C4-2B (cell line): ENCODE measurements around the gene SCUBE3.

Source experiments
- H3K27ac ChIP-seq: fragments of 450-650 bp; 2 replicates; pipeline ENCODE4 v1.5.1; 2017
- ZFX ChIP-seq: fragments of 450-650 bp; IDR thresholded peaks from 2 replicates; pipeline ENCODE4 v1.6.1; 2017
- TF ChIP-seq, protein P1 (sequence below): fragments of 450-650 bp; conservative IDR thresholded peaks from 2 replicates; pipeline ENCODE4 v1.5.1; 2017; ENCODE audit warnings: mild to moderate bottlenecking

Gene SCUBE3

DNA sequence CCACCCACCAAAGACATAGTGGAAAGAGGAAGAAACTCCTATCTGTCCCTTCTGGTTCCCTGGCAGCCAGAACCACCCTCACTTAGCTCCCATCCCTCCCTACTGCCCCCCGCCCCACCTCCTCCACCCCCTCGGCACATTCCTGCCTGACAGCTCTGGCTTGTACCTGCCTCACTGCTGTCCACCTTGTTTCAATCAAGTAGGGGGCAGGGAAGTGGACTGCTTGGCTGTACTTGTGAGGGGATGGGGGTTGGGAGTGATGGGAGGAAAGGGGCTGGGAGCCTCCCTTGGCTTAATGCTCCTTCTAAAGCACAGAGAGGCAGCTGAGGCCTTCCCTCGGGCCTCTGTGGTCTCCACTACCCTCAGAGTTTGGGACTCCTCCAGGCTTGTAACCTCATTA, 23.7 kb downstream of the SCUBE3 start:
- no peak overlapping the region for H3K27ac ChIP-seq
- TF ChIP-seq ZFX, result no peak
- TF ChIP-seq, protein P1, sequence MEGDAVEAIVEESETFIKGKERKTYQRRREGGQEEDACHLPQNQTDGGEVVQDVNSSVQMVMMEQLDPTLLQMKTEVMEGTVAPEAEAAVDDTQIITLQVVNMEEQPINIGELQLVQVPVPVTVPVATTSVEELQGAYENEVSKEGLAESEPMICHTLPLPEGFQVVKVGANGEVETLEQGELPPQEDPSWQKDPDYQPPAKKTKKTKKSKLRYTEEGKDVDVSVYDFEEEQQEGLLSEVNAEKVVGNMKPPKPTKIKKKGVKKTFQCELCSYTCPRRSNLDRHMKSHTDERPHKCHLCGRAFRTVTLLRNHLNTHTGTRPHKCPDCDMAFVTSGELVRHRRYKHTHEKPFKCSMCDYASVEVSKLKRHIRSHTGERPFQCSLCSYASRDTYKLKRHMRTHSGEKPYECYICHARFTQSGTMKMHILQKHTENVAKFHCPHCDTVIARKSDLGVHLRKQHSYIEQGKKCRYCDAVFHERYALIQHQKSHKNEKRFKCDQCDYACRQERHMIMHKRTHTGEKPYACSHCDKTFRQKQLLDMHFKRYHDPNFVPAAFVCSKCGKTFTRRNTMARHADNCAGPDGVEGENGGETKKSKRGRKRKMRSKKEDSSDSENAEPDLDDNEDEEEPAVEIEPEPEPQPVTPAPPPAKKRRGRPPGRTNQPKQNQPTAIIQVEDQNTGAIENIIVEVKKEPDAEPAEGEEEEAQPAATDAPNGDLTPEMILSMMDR, result no peak

DNA sequence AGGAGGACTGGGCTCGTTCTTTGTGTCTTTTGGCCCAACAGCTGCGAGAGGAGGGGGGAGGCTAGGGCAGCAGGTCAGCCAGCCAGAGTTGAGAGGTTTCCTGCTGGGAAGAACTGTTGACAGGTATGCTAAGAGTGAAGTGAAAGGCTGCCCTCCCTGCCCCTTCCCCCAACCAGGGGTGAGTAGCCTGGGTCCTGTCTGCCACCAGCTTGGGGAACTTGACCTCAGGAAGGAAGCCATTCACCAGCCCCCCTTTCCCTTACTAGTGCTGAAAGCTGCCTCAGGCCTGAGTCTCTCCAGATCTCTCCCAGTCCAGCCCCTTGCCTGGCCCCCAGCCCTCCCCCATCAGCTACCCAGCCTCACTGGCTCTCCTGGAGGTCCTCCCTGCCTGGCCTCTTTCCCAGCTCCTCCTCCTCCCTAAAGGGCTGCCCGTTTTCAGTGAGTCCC, 25.1 kb downstream of the SCUBE3 start:
- TF ChIP-seq, protein P1, result no peak
- TF ChIP-seq ZFX, result no peak
- H3K27ac ChIP-seq, result no peak overlapping the region

DNA sequence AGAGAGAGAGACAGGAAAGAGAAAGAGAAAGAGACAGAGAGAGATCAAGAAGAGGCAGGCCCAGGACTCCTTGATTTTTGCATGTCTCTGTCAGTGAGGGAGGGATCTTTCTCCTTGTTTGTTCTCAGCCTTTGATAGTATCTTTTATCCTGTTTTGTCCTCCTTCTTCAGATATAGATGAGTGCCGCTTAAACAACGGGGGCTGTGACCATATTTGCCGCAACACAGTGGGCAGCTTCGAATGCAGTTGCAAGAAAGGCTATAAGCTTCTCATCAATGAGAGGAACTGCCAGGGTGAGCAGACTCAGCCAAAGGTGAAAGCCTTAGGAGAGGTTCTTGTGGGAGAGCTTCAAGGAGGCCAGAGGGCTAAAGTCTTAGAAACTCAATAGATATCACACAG, 25.8 kb downstream of the SCUBE3 start:
- TF ChIP-seq ZFX, result no peak
- TF ChIP-seq, protein P1, result no peak

DNA sequence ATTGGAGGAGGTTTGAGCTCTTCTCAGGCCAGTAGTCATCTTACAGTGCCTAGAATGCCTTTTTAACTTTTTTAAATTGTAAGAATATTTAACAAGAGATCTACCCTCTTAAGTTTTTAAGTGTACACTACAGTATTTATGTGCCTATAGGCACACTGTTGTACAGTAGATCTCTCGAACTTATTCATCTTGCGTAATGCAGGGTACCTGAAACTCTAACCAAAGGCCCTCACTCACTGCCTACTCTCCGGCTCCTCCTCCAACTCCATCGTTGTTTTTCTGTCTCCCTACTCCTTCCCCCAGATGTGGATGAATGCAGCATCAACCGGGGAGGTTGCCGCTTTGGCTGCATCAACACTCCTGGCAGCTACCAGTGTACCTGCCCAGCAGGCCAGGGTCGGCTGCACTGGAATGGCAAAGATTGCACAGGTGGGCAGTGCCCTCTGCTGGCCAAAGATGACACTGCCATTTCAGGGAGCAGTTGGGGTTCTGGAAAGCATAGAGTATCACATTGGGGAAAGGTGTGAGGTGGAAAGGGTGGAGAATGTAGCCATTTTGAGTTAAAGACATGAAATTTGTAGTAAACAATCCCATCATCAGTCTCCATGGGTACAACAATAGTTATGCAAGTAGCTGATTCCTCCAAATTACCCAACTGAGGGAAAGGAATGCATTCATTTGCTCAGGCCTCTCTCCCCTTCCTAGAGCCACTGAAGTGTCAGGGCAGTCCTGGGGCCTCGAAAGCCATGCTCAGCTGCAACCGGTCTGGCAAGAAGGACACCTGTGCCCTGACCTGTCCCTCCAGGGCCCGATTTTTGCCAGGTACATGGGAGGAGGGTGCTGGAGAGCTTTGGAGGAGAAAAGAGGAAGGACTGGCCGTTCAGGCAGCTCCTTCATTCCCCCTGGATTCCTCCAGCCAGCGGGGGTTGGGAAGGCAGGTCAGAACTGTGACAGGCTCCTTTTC, 27.4 kb downstream of the SCUBE3 start:
- TF ChIP-seq, protein P1, result peak; percentile 98
- TF ChIP-seq ZFX, result no peak
- peak overlapping the region; percentile 19 for H3K27ac ChIP-seq

More for the DNA sequence above, 25.8 kb downstream of the SCUBE3 start:
- no peak overlapping the region for H3K27ac ChIP-seq

DNA sequence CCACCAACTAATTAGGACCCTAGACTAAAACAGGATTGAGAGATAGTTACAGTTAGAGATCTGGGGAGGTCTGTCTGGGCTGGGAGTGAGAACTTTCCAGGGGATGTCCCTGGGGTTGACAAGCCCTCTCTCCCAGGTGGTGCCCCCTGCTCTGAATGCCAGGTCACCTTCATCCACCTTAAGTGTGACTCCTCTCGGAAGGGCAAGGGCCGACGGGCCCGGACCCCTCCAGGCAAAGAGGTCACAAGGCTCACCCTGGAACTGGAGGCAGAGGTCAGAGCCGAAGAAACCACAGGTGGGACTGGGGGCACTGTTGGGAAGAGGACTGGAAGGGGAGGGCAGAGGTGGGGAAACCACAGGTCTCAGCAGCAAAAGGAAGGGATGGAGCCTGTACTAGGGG, 28.7 kb downstream of the SCUBE3 start:
- no peak overlapping the region for H3K27ac ChIP-seq
- TF ChIP-seq, protein P1, result no peak
- no peak for TF ChIP-seq ZFX

DNA sequence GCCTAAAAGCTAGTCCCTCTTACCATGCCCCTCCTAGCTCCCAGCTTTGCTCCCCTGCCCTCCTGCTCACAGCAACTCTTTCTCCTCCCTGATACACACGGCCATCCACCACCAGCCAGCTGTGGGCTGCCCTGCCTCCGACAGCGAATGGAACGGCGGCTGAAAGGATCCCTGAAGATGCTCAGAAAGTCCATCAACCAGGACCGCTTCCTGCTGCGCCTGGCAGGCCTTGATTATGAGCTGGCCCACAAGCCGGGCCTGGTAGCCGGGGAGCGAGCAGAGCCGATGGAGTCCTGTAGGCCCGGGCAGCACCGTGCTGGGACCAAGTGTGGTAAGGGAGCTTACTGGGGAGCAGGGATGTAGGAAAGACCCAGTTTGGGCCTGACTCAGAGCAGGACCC, 29.1 kb downstream of the SCUBE3 start:
- H3K27ac ChIP-seq, result no peak overlapping the region
- no peak for TF ChIP-seq ZFX
- TF ChIP-seq, protein P1, result no peak

DNA sequence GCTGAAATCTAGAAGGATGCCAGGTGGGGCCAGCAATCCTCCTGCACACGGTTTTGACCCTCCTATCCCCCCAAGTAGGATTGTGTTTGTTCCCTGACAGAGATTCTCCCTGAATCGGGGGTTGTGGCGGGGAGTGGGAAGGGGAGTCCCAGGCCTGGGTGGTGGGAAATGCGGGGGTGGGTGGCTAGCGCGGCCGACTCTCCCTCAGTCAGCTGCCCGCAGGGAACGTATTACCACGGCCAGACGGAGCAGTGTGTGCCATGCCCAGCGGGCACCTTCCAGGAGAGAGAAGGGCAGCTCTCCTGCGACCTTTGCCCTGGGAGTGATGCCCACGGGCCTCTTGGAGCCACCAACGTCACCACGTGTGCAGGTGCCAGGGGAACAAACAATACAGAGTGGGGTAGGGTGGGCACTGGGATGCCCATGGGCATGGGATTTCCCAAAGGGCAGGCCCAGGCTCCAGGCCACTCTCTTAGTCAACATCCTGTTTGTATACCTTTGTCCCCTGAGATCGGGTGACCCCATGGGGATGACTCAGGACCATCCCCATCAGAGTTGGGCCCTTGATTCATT, 29.7 kb downstream of the SCUBE3 start:
- H3K27ac ChIP-seq, result no peak overlapping the region
- TF ChIP-seq ZFX, result no peak
- TF ChIP-seq, protein P1, result no peak
